Activated CD4-positive, alpha-beta T cell treated with anti-CD3 and anti-CD28 coated beads for 1 hour (primary cell): ENCODE measurements around the gene ASTN2.

Source experiments
- DNase-seq: peaks from one replicate; pipeline ENCODE4 v3.0.0-alpha.2; 2020

Gene ASTN2

GRCh38 chr9:117413346-117414219 is 1.3 kb downstream of the ASTN2 start:
- DNase-seq = no peak

GRCh38 chr9:117412841-117413240 is 2.0 kb downstream of the ASTN2 start:
- no peak for DNase-seq

DNA sequence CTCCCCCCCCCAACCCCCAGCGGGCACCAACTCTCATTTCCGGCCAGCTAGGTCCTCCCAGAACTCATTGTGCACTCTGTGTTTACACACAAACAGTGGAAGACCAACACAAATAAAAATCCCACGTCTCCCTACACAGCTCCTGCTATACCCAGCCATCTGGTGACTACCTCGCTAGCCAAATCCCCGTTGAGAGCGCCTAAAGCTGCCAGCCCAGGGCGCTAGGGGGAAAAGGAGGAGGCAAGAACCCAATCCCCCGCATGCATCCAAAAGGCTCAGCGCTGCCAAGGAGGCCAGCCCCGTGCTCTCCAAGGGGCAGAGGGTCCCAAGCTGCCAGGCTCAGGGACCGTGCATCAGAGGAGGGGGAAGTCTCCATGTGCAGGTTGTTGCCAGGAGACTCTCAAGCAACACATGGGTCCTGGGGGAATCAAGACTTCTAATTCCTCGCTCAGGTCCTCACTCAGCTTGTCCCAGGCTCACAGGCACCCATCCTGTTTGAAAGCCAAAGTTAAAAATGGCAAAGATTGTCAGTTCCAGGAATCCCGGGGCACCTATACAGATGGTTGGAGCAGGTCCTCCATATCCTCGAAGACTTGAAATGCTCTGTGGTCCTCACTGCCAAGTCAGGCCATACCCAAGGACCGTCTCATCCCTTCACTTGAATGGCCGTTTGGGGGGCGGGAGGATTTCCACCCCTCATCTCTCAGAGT is 2.7 kb downstream of the ASTN2 start:
- no peak for DNase-seq

GRCh38 chr9:117411547-117411946 is 3.3 kb downstream of the ASTN2 start:
- DNase-seq = no peak

DNA sequence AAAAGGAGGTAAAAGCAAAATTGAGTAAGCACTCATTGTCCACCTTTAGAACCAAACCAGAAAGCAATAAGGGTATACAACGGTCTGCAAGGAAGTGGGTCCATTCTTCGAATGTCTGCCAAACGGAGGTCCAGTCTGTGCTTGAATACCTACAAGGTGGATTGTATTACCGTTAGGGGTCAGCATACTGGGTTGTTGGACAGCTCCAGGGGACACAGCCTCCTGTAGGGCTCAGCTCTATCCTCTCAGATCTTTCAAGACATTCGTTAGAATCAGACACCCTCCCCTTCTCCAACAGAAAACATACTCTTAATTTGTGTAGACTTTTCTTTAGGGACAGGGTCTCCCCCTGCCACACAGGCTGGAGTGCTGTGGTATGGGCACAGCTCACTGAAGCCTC is 5.5 kb downstream of the ASTN2 start:
- DNase-seq = no peak

DNA sequence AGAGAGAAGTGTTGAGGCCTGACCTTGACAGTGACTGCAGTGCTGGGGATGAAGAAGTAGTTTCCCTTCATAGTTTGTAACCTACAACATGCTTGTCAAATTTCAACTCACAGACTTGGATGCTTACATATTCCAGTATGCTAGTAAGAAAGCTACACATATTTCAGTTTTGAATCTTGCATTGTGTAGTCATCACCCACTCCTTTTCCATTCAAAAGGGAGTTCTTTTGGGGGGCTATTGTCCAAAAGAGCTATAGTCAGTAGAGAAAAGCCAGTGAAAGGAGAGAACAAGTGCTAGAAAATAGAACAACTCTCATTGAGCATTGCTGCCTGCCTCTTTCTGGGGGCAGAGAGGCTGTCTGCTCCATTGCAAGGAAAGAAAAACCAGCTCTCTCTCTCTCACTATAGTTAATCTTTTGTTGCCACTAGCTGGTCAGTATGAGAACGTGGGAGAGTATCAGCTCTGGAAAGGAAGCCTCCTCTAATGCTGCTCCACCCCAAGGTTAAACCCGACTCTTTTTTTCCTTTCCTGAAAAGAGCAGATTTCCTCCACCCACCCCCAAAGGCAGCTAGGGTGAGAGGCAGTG is 7.3 kb downstream of the ASTN2 start:
- DNase-seq = no peak

DNA sequence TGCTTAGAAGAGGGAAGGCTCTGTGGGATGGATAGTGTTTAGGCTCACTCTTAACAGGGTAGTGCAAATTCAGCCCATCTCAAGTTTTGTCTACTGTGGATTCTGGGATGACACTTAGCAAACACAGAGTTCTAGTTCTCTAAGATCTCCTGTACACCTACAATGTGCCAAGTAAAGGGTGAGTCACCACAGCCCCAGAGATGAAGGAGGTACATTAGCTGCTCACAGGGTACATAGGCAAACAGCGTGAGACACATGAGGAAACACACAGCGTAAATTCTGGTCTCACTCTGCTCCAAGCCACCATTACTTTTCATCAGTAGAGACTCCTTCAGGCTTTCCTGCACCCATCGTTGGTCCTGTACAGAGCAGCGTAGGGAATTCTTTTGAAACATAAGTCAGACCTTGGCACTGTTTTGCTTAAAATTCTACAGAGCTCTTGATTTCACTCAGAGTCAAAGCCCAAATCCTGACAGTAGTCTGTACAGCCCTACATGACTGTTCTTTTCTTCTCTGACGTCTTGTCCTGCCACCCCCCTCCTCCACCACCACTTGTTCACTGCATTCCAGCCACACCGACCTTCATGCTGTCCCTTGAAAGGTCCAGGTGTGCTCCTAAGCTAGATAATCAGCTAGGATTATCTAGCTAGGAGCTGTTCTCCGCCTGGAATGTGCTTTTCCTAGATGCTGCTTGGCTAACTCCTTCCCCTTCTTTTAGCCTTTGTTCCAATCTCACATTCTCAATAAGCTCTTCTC is 8.7 kb downstream of the ASTN2 start:
- no peak for DNase-seq

DNA sequence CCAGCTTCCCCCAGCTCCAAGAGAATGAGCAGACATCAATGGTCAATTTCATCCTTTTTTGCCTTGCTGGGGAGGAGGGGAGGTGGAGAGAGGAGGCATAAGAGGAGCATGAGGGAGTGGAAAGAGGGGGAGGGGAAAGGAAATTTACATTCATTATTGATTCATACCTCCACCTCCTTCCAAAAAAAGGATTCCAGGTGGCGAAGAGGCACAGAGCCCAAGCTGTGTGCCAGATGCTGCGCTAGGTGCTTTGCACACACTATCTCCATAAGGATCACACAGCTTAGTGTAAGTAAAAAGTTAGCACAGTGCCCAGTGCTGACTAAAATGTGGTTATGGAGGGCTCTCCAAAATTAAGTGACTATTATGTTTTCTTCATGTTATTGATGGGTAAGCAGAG is 11.0 kb downstream of the ASTN2 start:
- DNase-seq = no peak

DNA sequence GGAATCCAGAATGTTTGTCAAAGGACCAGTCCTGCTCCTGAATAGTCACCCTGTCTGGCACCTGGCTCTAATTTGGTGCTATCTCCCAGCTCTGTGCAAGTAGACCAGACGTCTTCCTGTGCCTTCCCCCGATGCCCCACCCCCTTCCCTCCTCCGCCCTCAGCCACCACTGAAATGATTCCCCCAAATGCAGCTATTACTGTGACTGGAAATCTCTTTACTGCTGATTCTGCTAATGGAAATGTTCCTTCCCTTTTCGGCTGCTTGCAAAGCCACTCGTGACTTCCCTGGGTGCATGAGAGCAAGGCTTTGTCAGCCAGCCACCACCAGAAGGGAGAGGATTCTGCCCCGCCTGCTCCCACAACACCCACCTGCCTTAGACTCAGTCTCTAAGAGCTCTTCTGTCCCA is 11.4 kb downstream of the ASTN2 start:
- DNase-seq = no peak

GRCh38 chr9:117400171-117400570 is 14.7 kb downstream of the ASTN2 start:
- no peak for DNase-seq

DNA sequence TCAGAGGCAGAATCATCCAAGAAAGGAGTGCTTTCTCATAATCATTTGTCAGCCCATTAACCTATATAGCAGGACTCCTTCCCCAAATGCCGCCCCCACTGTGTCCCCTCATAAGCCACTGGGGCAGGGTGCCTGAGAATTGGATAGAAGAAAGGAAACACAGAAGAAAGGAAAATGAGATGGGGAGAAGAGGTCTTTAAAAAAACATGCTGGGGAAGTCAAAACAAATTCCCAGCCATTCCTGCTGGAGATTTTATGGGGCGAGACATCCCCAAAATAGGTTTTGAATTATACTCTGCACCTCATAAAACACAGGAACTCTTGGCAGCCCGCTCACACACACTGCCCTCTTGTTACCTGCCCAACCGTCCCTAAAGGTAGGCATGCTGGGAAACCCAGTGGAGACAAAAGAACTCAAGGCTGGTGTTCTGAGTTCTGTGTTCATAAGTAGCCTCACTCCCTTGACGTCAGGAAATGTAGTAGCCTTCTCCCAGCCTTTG is 19.7 kb downstream of the ASTN2 start:
- no peak for DNase-seq

- DNase-seq = no peak
Observed at GRCh38 chr9:117394655-117395054, 20.2 kb downstream of the ASTN2 start.

DNA sequence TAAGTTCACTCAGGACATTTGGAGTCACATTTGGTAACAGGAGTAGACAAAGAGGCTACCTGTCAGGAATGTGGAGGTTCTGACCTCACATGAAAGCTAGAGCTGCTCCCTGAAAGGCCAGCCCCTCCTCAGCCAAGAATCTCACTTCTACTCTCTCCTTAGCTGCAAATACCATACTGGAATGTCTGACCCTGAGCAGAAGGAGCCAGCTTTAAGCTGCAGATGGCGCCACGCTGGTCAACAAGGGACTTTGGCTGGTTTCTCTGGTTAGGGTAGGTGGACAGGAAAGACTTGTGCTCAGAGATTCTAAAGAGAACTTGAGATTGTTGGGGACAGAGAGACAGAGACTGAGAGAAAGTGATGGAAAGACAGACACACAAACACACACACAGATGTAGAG is 21.9 kb downstream of the ASTN2 start:
- no peak for DNase-seq

- DNase-seq = no peak
Observed at GRCh38 chr9:117387422-117387821, 27.4 kb downstream of the ASTN2 start.

DNA sequence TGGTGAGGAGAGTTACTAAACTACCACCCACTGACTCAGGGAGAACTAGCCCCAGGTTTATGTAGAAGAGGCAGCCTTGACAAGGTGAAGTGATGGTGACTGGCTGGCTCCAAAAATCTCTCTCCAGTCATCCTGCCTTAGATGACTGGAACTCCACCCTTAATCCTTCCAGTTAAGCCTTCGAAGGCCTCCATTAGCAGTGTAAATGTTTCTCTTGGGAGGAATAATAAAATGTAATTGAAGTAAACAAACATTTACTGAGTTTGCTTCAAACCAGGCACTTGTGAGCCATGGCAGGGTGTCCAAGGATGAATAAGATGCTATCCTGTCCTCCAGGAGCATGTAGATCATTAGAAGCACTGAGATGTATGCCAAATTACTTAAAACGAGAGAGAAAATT is 35.5 kb downstream of the ASTN2 start:
- DNase-seq = no peak

DNA sequence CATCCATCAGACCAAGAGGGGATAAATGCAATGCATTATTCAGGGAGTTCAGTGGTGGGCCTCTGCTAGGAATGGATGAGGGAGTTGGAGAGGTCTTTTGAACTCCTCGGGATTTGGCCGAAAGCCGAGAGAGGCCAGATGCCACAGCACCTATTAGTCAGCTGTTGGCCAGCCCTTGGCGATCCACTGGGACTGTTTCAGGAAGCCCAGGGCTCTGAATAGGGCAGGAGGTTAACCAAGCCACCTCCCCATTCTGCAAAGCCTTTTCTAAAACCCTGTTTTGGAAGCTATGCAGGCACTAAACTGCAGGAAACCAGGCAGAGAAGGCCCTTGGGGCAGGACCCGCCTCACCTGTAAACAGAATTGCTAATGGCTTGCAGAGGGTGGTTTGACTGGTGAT is 37.8 kb downstream of the ASTN2 start:
- DNase-seq = no peak

- no peak for DNase-seq
Observed at GRCh38 chr9:117375956-117376355, 38.9 kb downstream of the ASTN2 start.

DNA sequence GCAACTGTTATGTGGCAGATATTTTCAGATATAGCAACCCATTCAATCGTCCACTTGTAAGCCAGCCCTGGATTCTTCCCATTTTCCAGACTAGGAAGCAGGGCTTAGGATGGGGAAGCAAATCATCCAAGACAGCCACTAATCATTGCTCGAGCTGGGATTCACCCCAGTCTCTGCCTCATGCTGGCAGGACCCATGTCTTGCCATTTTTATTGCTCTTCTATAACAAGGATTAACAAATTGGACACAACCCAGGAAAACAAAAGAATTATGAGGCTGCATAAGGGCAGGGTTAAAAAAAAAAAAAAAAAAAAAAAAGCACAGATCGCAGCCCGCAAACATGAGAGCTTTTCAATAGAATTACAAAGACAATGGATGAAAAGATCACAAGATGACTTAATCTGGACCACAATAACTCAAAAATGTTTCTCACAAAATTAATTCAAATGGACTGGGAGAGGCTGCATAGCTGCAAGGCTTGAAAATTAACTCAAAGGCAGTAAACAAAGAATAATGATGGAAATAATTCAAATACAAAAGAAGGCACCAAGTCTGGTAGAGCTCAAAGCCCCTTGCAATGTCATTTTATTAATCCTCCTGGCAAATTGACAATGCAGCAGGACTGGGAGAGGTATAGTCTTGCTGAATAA is 40.7 kb downstream of the ASTN2 start:
- DNase-seq = no peak

DNA sequence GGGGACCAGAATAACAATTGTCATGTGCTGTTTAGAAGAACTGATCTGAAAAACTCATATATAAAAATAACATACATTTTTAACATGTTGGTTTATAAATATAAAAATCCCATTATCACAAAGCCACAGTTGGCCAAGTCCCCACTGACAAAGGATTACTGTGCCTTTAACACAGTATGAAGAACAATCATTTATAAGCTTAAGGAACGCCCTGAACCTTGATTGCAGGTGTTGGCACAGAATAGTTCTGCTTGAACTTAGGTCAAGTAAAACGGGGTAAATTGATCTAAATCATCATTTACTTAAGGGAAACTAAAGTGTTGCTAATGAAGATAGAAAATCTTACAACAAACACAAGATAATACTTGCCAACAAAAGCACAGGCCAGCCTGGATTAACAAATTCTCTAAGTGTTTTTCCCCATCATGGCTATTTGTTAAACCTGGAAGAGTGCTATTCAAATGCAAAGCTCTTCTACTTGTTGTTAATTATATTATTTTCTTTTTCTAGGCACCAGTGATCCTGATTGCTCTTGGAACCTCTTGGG is 46.1 kb downstream of the ASTN2 start:
- DNase-seq = no peak

GRCh38 chr9:117365438-117365837 is 49.4 kb downstream of the ASTN2 start:
- no peak for DNase-seq

- DNase-seq = no peak
Observed at GRCh38 chr9:117363006-117363405, 51.9 kb downstream of the ASTN2 start.

- no peak for DNase-seq
Observed at GRCh38 chr9:117359910-117360309, 54.9 kb downstream of the ASTN2 start.
